ENCODE data around the gene CCDC178. TPM values are rescaled to one million over a fixed set of nuclear protein-coding genes. Genes with fewer than 3 reads are reported as not detected.

Gene CCDC178
- polyA plus RNA-seq, 1 experiment = not detected

DNA sequence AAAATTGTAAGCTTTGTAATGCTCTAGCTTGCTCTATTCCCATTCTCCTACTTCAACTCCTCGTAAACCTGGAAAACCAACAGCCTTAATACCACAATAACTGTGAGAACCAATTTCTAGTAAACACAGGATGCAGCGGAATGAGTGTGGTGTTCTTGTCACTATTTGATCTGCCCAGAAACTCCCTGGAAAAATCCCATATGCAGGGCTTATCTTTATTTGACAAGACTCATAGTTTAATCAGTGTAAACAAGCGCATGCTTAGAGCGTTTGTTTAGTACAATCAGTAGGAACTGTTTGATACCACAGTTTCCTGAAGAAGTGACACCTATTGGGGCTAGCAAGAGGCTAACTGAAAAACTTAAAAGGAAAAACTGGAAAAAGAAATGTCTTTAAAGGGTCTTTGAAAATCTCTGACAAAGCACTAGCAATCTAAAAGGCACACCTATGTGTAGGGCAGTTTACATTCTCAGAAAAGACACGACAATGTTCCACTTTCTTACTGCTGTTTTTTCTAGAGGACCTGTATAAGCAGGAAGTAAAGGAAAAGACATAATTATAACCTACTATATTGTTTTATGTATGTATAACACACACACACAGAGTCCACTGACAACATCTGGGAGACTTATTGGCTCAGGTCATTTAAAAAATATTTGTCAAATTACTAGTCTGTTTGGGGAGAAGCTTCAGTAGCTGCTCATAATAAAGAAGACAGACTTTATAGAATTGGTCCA is 426.3 kb downstream of the CCDC178 start:
- TF ChIP-seq, protein P1, sequence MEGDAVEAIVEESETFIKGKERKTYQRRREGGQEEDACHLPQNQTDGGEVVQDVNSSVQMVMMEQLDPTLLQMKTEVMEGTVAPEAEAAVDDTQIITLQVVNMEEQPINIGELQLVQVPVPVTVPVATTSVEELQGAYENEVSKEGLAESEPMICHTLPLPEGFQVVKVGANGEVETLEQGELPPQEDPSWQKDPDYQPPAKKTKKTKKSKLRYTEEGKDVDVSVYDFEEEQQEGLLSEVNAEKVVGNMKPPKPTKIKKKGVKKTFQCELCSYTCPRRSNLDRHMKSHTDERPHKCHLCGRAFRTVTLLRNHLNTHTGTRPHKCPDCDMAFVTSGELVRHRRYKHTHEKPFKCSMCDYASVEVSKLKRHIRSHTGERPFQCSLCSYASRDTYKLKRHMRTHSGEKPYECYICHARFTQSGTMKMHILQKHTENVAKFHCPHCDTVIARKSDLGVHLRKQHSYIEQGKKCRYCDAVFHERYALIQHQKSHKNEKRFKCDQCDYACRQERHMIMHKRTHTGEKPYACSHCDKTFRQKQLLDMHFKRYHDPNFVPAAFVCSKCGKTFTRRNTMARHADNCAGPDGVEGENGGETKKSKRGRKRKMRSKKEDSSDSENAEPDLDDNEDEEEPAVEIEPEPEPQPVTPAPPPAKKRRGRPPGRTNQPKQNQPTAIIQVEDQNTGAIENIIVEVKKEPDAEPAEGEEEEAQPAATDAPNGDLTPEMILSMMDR (IDR thresholded peaks at IDR 0.05; ENCODE audit: low read depth, low read length) = no peak
- no peak for DNase-seq (ENCODE audit: low read depth, low spot score)
- ChIA-PET CTCF (no interaction called here), POLR2A (no interaction called here)
- no peaks in the 10 kb centered on the region for H3K27me3 ChIP-seq (ENCODE audit: control insufficient read depth, insufficient read depth, low read length)
- H3K4me3 ChIP-seq (ENCODE audit: low read depth, low read length) = no peak overlapping the region
- no peaks in the 10 kb centered on the region for H3K9me3 ChIP-seq (ENCODE audit: control insufficient read depth, insufficient read depth, low read length)
- no peak overlapping the region for H3K27ac ChIP-seq (ENCODE audit: low read depth, low read length)

- ChIA-PET POLR2A (no interaction called here), CTCF (no interaction called here)
- no peaks in the 10 kb centered on the region for H3K9me3 ChIP-seq (ENCODE audit: control insufficient read depth, insufficient read depth, low read length)
- H3K27me3 ChIP-seq (ENCODE audit: control insufficient read depth, insufficient read depth, low read length) = no peaks in the 10 kb centered on the region
- DNase-seq (ENCODE audit: low read depth, low spot score) = no peak
- H3K4me3 ChIP-seq (ENCODE audit: low read depth, low read length) = no peak overlapping the region
- H3K27ac ChIP-seq (ENCODE audit: low read depth, low read length) = no peak overlapping the region
- TF ChIP-seq, protein P1 (IDR thresholded peaks at IDR 0.05; ENCODE audit: low read depth, low read length) = no peak
Observed at GRCh38 chr18:33010149-33010548, 430.4 kb downstream of the CCDC178 start.

DNA sequence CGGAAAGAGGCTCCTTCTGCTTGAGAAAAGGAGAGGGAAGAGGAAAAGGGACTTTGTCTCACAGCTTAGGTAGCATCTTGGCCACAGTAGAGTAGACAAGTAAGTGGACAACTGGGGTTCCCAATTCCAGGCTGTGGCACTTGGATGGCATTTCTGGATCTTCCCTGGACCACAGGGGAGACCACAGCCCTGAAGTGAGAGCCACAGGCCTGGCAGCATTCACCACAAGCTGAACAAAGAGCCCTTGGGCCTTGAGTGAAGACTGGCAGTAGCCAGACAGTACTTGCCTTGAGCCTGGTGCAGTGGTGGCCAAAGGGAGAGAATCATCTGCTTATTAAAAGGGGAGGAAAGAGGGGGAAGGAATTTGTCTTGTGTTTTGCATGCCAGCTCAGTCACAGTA is 441.6 kb downstream of the CCDC178 start:
- Histone ChIP-seq H3K4me3 (ENCODE audit: low read depth, low read length) (no peak overlapping the region), H3K27ac (ENCODE audit: low read depth, low read length) (no peak overlapping the region), H3K9me3 (ENCODE audit: control insufficient read depth, insufficient read depth, low read length) (no peaks in the 10 kb centered on the region; the same call in 1 of the 2 replicates), H3K27me3 (ENCODE audit: control insufficient read depth, insufficient read depth, low read length) (no peaks in the 10 kb centered on the region)
- ChIA-PET POLR2A (no interaction called here), CTCF (no interaction called here)
- TF ChIP-seq, protein P1 (IDR thresholded peaks at IDR 0.05; ENCODE audit: low read depth, low read length) = no peak
- no peak for DNase-seq (ENCODE audit: low read depth, low spot score)

- Histone ChIP-seq H3K9me3 (ENCODE audit: control insufficient read depth, insufficient read depth, low read length) (no peaks in the 10 kb centered on the region; the same call in 1 of the 2 replicates), H3K27me3 (ENCODE audit: control insufficient read depth, insufficient read depth, low read length) (no peaks in the 10 kb centered on the region), H3K27ac (ENCODE audit: low read depth, low read length) (no peak overlapping the region), H3K4me3 (ENCODE audit: low read depth, low read length) (no peak overlapping the region)
- ChIA-PET CTCF (no interaction called here), POLR2A (no interaction called here)
- TF ChIP-seq, protein P1 (IDR thresholded peaks at IDR 0.05; ENCODE audit: low read depth, low read length) = no peak
- DNase-seq (ENCODE audit: low read depth, low spot score) = no peak
Observed at GRCh38 chr18:32998285-32998684, 442.2 kb downstream of the CCDC178 start.

GRCh38 chr18:32983721-32984120 is 456.8 kb downstream of the CCDC178 start:
- TF ChIP-seq, protein P1 (IDR thresholded peaks at IDR 0.05; ENCODE audit: low read depth, low read length) = no peak
- Histone ChIP-seq H3K27me3 (ENCODE audit: control insufficient read depth, insufficient read depth, low read length) (no peaks in the 10 kb centered on the region), H3K9me3 (ENCODE audit: control insufficient read depth, insufficient read depth, low read length) (no peaks in the 10 kb centered on the region), H3K27ac (ENCODE audit: low read depth, low read length) (no peak overlapping the region), H3K4me3 (ENCODE audit: low read depth, low read length) (no peak overlapping the region)
- POLR2A ChIA-PET = no interaction called here
- CTCF ChIA-PET = no interaction called here
- DNase-seq (ENCODE audit: low read depth, low spot score) = no peak

Measured in AG04450 (cell line).